IMR-90 (cell line): Measurements from ENCODE around the gene SNX33. TPM values are rescaled to one million over a fixed set of nuclear protein-coding genes. Genes with fewer than 3 reads are reported as not detected.
"Not testable (repeated sequence)": the region's sequence is repeated elsewhere in the genome, so short reads cannot be mapped to it uniquely, and the experiment has no call there.

Source experiments
- ATAC-seq: fragments of 200-7000 bp; cut with Tn5 transposase; 2 replicates; pipeline ENCODE4 v1.9.1; 2020; ENCODE audit warnings: low read depth, mild to moderate bottlenecking, moderate library complexity
- BruUV-seq: library from RNA; stranded (reverse); fragments of 400-500 nt; replicated peaks from 2 replicates; lab custom pipeline; 2021; lab: Mats Ljungman, UMichigan
- CTCF ChIA-PET: fragments of 300-600 bp; formaldehyde crosslinking; extraction: SDS; loops from one replicate; lab custom pipeline; 2021; ENCODE audit warnings: antibody characterized with exemption; lab: Yijun Ruan, JAX
- POLR2A ChIA-PET: fragments of 300-600 bp; sonication (Branson Sonifier 250); formaldehyde crosslinking; loops from one replicate; lab custom pipeline; 2022; ENCODE audit warnings: antibody characterized with exemption; ENCODE audit not compliant: unreplicated experiment; lab: Charles Lee
- DNase-seq: peaks from one replicate; pipeline ENCODE4 v3.0.0; 2013
- H2AFZ ChIP-seq: replicated peaks from 2 replicates; pipeline ENCODE3; 2013; ENCODE audit warnings: low read length, mild to moderate bottlenecking; ENCODE audit not compliant: poor library complexity
- H2AK5ac ChIP-seq: 2 replicates; pipeline ENCODE4 v1.6.1; 2013; ENCODE audit warnings: low read depth, low read length, inconsistent platforms
- H2AK9ac ChIP-seq: replicated peaks from 2 replicates; pipeline ENCODE3; 2013; ENCODE audit warnings: mild to moderate bottlenecking, low read depth, low read length, moderate library complexity; ENCODE audit not compliant: poor library complexity
- H2BK120ac ChIP-seq: 2 replicates; pipeline ENCODE4 v1.6.1; 2013; ENCODE audit warnings: low read depth, low read length, inconsistent platforms
- H2BK15ac ChIP-seq: 3 replicates; pipeline ENCODE4 v1.6.1; 2013; ENCODE audit warnings: low read depth, low read length, inconsistent platforms
- H2BK20ac ChIP-seq: 2 replicates; pipeline ENCODE4 v1.6.1; 2013; ENCODE audit warnings: low read depth, mild to moderate bottlenecking, inconsistent platforms, low read length, moderate library complexity
- H2BK5ac ChIP-seq: 2 replicates; pipeline ENCODE4 v1.6.1; 2013; ENCODE audit warnings: mild to moderate bottlenecking, low read depth, low read length, inconsistent platforms; ENCODE audit not compliant: poor library complexity, severe bottlenecking
- H3K14ac ChIP-seq: replicated peaks from 2 replicates; pipeline ENCODE4 v1.6.1; 2013; ENCODE audit warnings: low read depth, low read length, inconsistent platforms
- H3K18ac ChIP-seq: 2 replicates; pipeline ENCODE4 v1.6.1; 2013; ENCODE audit warnings: low read depth, low read length, control low read depth
- H3K23ac ChIP-seq: 2 replicates; pipeline ENCODE4 v1.6.1; 2013; ENCODE audit warnings: low read depth, low read length, inconsistent platforms
- H3K27ac ChIP-seq: 2 replicates; pipeline ENCODE4 v1.5.1; 2013; ENCODE audit warnings: mild to moderate bottlenecking, control low read depth, low read length; ENCODE audit not compliant: insufficient read depth
- H3K27me3 ChIP-seq: 2 replicates; pipeline ENCODE4 v1.6.1; 2013; ENCODE audit warnings: low read length; ENCODE audit not compliant: control insufficient read depth, insufficient read depth
- H3K36me3 ChIP-seq: 2 replicates; pipeline ENCODE4 v1.6.1; 2013; ENCODE audit warnings: low read length, mixed read lengths; ENCODE audit not compliant: control insufficient read depth, insufficient read depth
- H3K4ac ChIP-seq: 2 replicates; pipeline ENCODE4 v1.6.1; 2013; ENCODE audit warnings: low read depth, low read length, inconsistent platforms
- H3K4me1 ChIP-seq: 2 replicates; pipeline ENCODE4 v1.6.1; 2013; ENCODE audit warnings: low read length, mixed read lengths; ENCODE audit not compliant: control insufficient read depth, insufficient read depth
- H3K4me2 ChIP-seq: 2 replicates; pipeline ENCODE4 v1.6.1; 2013; ENCODE audit warnings: low read depth, mild to moderate bottlenecking, control low read depth, low read length, moderate library complexity
- H3K4me3 ChIP-seq: 2 replicates; pipeline ENCODE4 v1.5.1; 2013; ENCODE audit warnings: low read depth, mild to moderate bottlenecking, control low read depth, low read length, moderate library complexity; ENCODE audit not compliant: insufficient read depth
- H3K56ac ChIP-seq: 2 replicates; pipeline ENCODE4 v1.6.1; 2013; ENCODE audit warnings: low read length, inconsistent platforms; ENCODE audit not compliant: insufficient read depth; ENCODE audit errors: extremely low read depth
- H3K79me1 ChIP-seq, 2 experiments: 2 replicates each; pipeline ENCODE4 v1.6.1; 2013; ENCODE audit warnings: low read length in 2 of 2, inconsistent platforms in 1 of 2, low read depth in 1 of 2
- H3K9ac ChIP-seq: 2 replicates; pipeline ENCODE4 v1.6.1; 2013; ENCODE audit warnings: low read depth, low read length, control low read depth
- H3K9me1 ChIP-seq: 2 replicates; pipeline ENCODE4 v1.6.1; 2013; ENCODE audit warnings: low read length, inconsistent platforms; ENCODE audit not compliant: insufficient read depth
- H3K9me3 ChIP-seq: 2 replicates; pipeline ENCODE4 v1.6.1; 2013; ENCODE audit warnings: low read length; ENCODE audit not compliant: control insufficient read depth, insufficient read depth
- H4K20me1 ChIP-seq: 2 replicates; pipeline ENCODE4 v1.6.1; 2013; ENCODE audit warnings: low read length, inconsistent platforms; ENCODE audit not compliant: insufficient read depth
- H4K5ac ChIP-seq: 2 replicates; pipeline ENCODE4 v1.6.1; 2013; ENCODE audit warnings: mild to moderate bottlenecking, low read depth, low read length, control low read depth
- H4K8ac ChIP-seq, 2 experiments: 2 replicates each; pipeline ENCODE4 v1.6.1; 2013; ENCODE audit warnings: low read depth in 2 of 2, low read length in 2 of 2, control low read depth in 1 of 2, inconsistent platforms in 1 of 2
- H4K91ac ChIP-seq: 2 replicates; pipeline ENCODE4 v1.6.1; 2013; ENCODE audit warnings: low read depth, low read length, inconsistent platforms; ENCODE audit not compliant: insufficient read depth
- BHLHE40 ChIP-seq: fragments of 150-350 bp; IDR thresholded peaks from 2 replicates; pipeline ENCODE4 v1.6.1; 2016; ENCODE audit warnings: mild to moderate bottlenecking, low read depth, low read length
- CTCF ChIP-seq: conservative IDR thresholded peaks from 2 replicates; pipeline ENCODE4 v1.5.1; 2012; ENCODE audit warnings: mild to moderate bottlenecking, low read depth, low read length, improper control_type of control experiment
- FOS ChIP-seq: fragments of 150-350 bp; IDR thresholded peaks from 2 replicates; pipeline ENCODE4 v1.6.1; 2016; ENCODE audit warnings: low read depth, low read length
- MAFK ChIP-seq: IDR thresholded peaks from 2 replicates; pipeline ENCODE4 v1.6.1; 2012; ENCODE audit warnings: low read depth, low read length, improper control_type of control experiment
- WGBS, 2 experiments: methylation state at CpG; one replicate each; pipeline versions ENCODE4 v1.1.5 to v1.1.7; 2013; ENCODE audit warnings: missing lambda C conversion rate in 2 of 2; ENCODE audit not compliant: insufficient read length in 1 of 2; ENCODE audit errors: extremely low coverage in 2 of 2; 5-methylcytosine and 5-hydroxymethylcytosine counted together
- dilution Hi-C: fragments of 300-500 bp; cut with HindIII; formaldehyde crosslinking; loops from one replicate; pipeline ENCODE4 v1.14.3; 2018; ENCODE audit warnings: low sequenced_read_pairs; ENCODE audit not compliant: unreplicated experiment
- in situ Hi-C: fragments of 300-500 bp; cut with MboI; formaldehyde crosslinking; loops from 3 replicates; pipeline ENCODE4 v1.14.3; 2019; ENCODE audit warnings: low sequenced_read_pairs, inconsistent platforms, mixed read lengths
- intact Hi-C: fragments of 100-400 bp; cut with micrococcal nuclease; formaldehyde crosslinking; loops from 2 replicates; pipeline ENCODE4 v1.10.0; 2022
- polyA plus RNA-seq, 3 experiments: library from polyadenylated mRNA; depleted of rRNA; stranded (reverse); fragments of >200 nt; gene quantifications; 2 replicates each; pipeline ENCODE4 v1.2.3, GENCODE V29; 2012; ENCODE audit warnings: low replicate concordance in 1 of 3
- total RNA-seq: library from RNA; depleted of rRNA; stranded (reverse); fragments of >200 nt; gene quantifications from 2 replicates; pipeline ENCODE4 v1.2.3, GENCODE V29; 2012

SNX33 gene
- total and polyA plus RNA-seq, 2 of the 4 experiments (the other 2 are of a cell fraction) = 12.7 to 14.6 TPM

GRCh38 chr15:75705854-75706681, 58.4 kb downstream of the SNX33 start (continued):
- TF ChIP-seq CTCF (no peak), MAFK (no peak)

DNA sequence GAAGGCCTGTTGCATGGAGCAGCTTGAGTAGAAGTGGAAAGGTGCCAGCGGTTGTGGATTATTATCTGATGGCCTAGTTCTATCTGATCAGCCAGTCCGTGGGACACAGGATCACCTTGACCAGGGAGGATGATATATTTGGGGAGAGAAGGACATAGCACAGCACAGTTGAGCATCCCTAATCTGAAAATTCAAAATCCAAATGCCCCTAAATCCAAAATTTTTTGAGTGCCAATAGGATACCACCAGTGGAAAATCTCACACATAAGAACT, 58.9 kb downstream of the SNX33 start:
- in situ Hi-C loops = no loop called here

GRCh38 chr15:75709458-75709857, 61.7 kb downstream of the SNX33 start:
- H2AFZ ChIP-seq, in situ Hi-C loops, H2BK120ac ChIP-seq, H3K9ac ChIP-seq, H4K5ac ChIP-seq, dilution Hi-C loops, H4K8ac ChIP-seq, H3K9me1 ChIP-seq, H2BK20ac ChIP-seq, H3K36me3 ChIP-seq, H3K56ac ChIP-seq, intact Hi-C loops, H3K27me3 ChIP-seq, H3K14ac ChIP-seq, BruUV-seq, H3K4ac ChIP-seq, H3K27ac ChIP-seq, H3K18ac ChIP-seq, H4K91ac ChIP-seq, H2AK5ac ChIP-seq, H2BK5ac ChIP-seq, H2AK9ac ChIP-seq, H2BK15ac ChIP-seq, CTCF ChIA-PET, H3K23ac ChIP-seq, H3K9me3 ChIP-seq, H3K4me3 ChIP-seq, H3K4me2 ChIP-seq, ATAC-seq: not testable (repeated sequence)
- DNase-seq = peak; percentile 63
- Histone ChIP-seq H4K20me1 (peaks cover 11% of the 10 kb centered on the region), H3K79me1 (peaks cover 7 to 50% of the 10 kb centered on the region in 2 experiments), H3K4me1 (peaks cover 18% of the 10 kb centered on the region)
- POLR2A ChIA-PET = interaction anchor here (0.6 kb wide), 1 partner anchor 15 kb away, joined by 3 read pairs; no protein-coding TSS in a partner anchor
- no CpG with 5 or more reads among the region's 15 CpGs for WGBS, 2 experiments

More for the DNA sequence above, 58.9 kb downstream of the SNX33 start:
- Histone ChIP-seq H3K4ac (no peak overlapping the region), H2AFZ (no peak overlapping the region), H3K56ac (no peak overlapping the region), H2AK9ac (no peak overlapping the region), H3K4me1 (peaks cover 11% of the 10 kb centered on the region), H3K79me1 (peaks cover 9 to 49% of the 10 kb centered on the region in 2 experiments), H2BK20ac (no peak overlapping the region), H3K27me3 (no peaks in the 10 kb centered on the region), H3K36me3 (0 out of 2 replicates have a peak, but pooled peaks cover 1% of the 10 kb centered on the region), H4K20me1 (peaks cover 11% of the 10 kb centered on the region), H2BK15ac (no peak overlapping the region), H4K8ac (no peak overlapping the region), H3K18ac (no peak overlapping the region), H3K23ac (no peak overlapping the region), H3K4me3 (no peak overlapping the region), H3K27ac (no peak overlapping the region), H2AK5ac (no peak overlapping the region), H3K9me3 (no peaks in the 10 kb centered on the region), H4K91ac (no peak overlapping the region), H3K9me1 (peaks cover 3% of the 10 kb centered on the region; the same call in 1 of the 2 replicates), H2BK5ac (no peak overlapping the region), H3K9ac (no peak overlapping the region), H3K4me2 (no peak overlapping the region), H3K14ac (no peak overlapping the region), H4K5ac (no peak overlapping the region), H2BK120ac (no peak overlapping the region)
- ChIA-PET CTCF (no interaction called here), POLR2A (no interaction called here)
- no TSS peak for BruUV-seq
- DNase-seq (no peak), ATAC-seq (no peak)
- dilution Hi-C loops = no loop called here
- intact Hi-C loops = no loop called here
- WGBS, 2 experiments = no CpG with 5 or more reads among the region's 2 CpGs
- TF ChIP-seq FOS = no peak
- no peak for TF ChIP-seq BHLHE40
